ENCODE measurements around the gene AKAP17A.
"Not testable (repeated sequence)": the region's sequence is repeated elsewhere in the genome, so short reads cannot be mapped to it uniquely, and the experiment has no call there.

AKAP17A gene

GRCh38 chrX:1602299-1602698, 10.9 kb downstream of the AKAP17A start:
- no peak for DNase-seq (ENCODE audit: low read depth, low spot score)

- no peak for DNase-seq (ENCODE audit: low read depth, low spot score)
Observed at GRCh38 chrX:1606496-1606895, 15.1 kb downstream of the AKAP17A start.

- DNase-seq (ENCODE audit: low read depth, low spot score): no peak
Observed at GRCh38 chrX:1609311-1609710, 17.9 kb downstream of the AKAP17A start.

GRCh38 chrX:1609762-1610161, 18.4 kb downstream of the AKAP17A start:
- DNase-seq (ENCODE audit: low read depth, low spot score): no peak

GRCh38 chrX:1610166-1610565, 18.8 kb downstream of the AKAP17A start:
- no peak for DNase-seq (ENCODE audit: low read depth, low spot score)

GRCh38 chrX:1610736-1611135, 19.3 kb downstream of the AKAP17A start:
- no peak for DNase-seq (ENCODE audit: low read depth, low spot score)

- DNase-seq (ENCODE audit: low read depth, low spot score): no peak
Observed at GRCh38 chrX:1612641-1613286, 21.4 kb downstream of the AKAP17A start.

- DNase-seq (ENCODE audit: low read depth, low spot score): no peak
Observed at GRCh38 chrX:1614927-1615326, 23.5 kb downstream of the AKAP17A start, which contains the start of gene ASMT. TSS of gene ASMT (plus strand) at chrX:1615059. CDS start at chrX:1615200, 141 bp downstream.

- DNase-seq (ENCODE audit: low read depth, low spot score): no peak
Observed at GRCh38 chrX:1618689-1619088, 27.3 kb downstream of the AKAP17A start.

GRCh38 chrX:1623691-1624090, 32.3 kb downstream of the AKAP17A start:
- DNase-seq (ENCODE audit: low read depth, low spot score): no peak

- DNase-seq (ENCODE audit: low read depth, low spot score): not testable (repeated sequence)
Observed at GRCh38 chrX:1624158-1624860, 32.9 kb downstream of the AKAP17A start.

- not testable (repeated sequence) for DNase-seq (ENCODE audit: low read depth, low spot score)
Observed at GRCh38 chrX:1624861-1625215, 33.4 kb downstream of the AKAP17A start.

GRCh38 chrX:1629244-1629643, 37.8 kb downstream of the AKAP17A start:
- no peak for DNase-seq (ENCODE audit: low read depth, low spot score)

- no peak for DNase-seq (ENCODE audit: low read depth, low spot score)
Observed at GRCh38 chrX:1646009-1646408, 54.6 kb downstream of the AKAP17A start.

- DNase-seq (ENCODE audit: low read depth, low spot score): no peak
Observed at GRCh38 chrX:1649621-1650020, 58.2 kb downstream of the AKAP17A start.
